ENCODE measurements around the gene CMTM6. TPM values are rescaled to one million over a fixed set of nuclear protein-coding genes. Genes with fewer than 3 reads are reported as not detected.
"Not testable (repeated sequence)": the region's sequence is repeated elsewhere in the genome, so short reads cannot be mapped to it uniquely, and the experiment has no call there.

CMTM6 gene
- total and polyA plus RNA-seq, 7 experiments from 2014 or later = 24.1 to 61.1 (median 38.1) TPM

GRCh38 chr3:32460817-32461496 lies 41.7 kb downstream of the CMTM6 start:
- H3K27ac ChIP-seq (ENCODE audit: low read depth, low read length) = peak overlapping the region; percentile 97
- H3K9me3 ChIP-seq (ENCODE audit: control insufficient read depth in 2 of 3, low read length in 3 of 3); H3K36me3 ChIP-seq (ENCODE audit: control insufficient read depth in 2 of 3, insufficient read depth in 3 of 3, low read length in 3 of 3); H3K9me3 Mint-ChIP-seq; H3K27me3 Mint-ChIP-seq; H3K27ac Mint-ChIP-seq; ATAC-seq; H3K27me3 ChIP-seq (ENCODE audit: control insufficient read depth in 2 of 2, insufficient read depth in 2 of 2, low read length in 2 of 2): not testable (repeated sequence)
- peak overlapping the region in 4 of 10 donors; percentile 46 to 92 (median 88) for H3K4me3 Mint-ChIP-seq
- peaks cover 65 to 69% of the 10 kb centered on the region in 2 donors for H3K4me1 ChIP-seq (ENCODE audit: control insufficient read depth in 2 of 2, insufficient read depth in 2 of 2, low read length in 2 of 2)
- H3K36me3 Mint-ChIP-seq = peaks cover 3 to 14% (median 7%) of the 10 kb centered on the region in 5 donors
- DNase-seq = peak in 1 of 9 donors; percentile 30
- CTCF ChIA-PET = interaction anchor here (0.6 to 3.2 kb wide), 11 partner anchors 8 to 284 kb away, joined by 3 to 14 read pairs (median 4); no protein-coding TSS in a partner anchor
- peak overlapping the region; percentile 34 for H3K4me3 ChIP-seq (ENCODE audit: low read length)
- peaks cover 26 to 45% (median 33%) of the 10 kb centered on the region in 7 donors for H3K4me1 Mint-ChIP-seq
- intact Hi-C loops (cut with micrococcal nuclease) = loop anchor here (1.0 to 2.0 kb wide), 11 partner anchors 7 to 929 kb away; partner anchors contain the start of genes CMTM6 (in 2 of the 2), STT3B (in 2 of the 2) and CMTM8 (in 1 of the 2)
- POLR2A ChIA-PET = interaction anchor here (0.6 to 10.9 kb wide), 20 partner anchors 10 to 284 kb away, joined by 3 to 304 read pairs (median 5); partner anchors contain the start of gene CMTM7

- peaks cover 0 to 5% (median 0%) of the 10 kb centered on the region in 11 donors for H3K9me3 Mint-ChIP-seq
- H3K36me3 Mint-ChIP-seq = peaks cover 4 to 13% (median 9%) of the 10 kb centered on the region in 5 donors
- Histone ChIP-seq H3K4me3 (ENCODE audit: low read length) (peak overlapping the region; percentile 34), H3K9me3 (ENCODE audit: control insufficient read depth in 2 of 3, low read length in 3 of 3) (no peaks in the 10 kb centered on the region), H3K27ac (ENCODE audit: low read depth, low read length) (peak overlapping the region; percentile 97), H3K36me3 (ENCODE audit: control insufficient read depth in 2 of 3, insufficient read depth in 3 of 3, low read length in 3 of 3) (no peaks in the 10 kb centered on the region), H3K4me1 (ENCODE audit: control insufficient read depth in 2 of 2, insufficient read depth in 2 of 2, low read length in 2 of 2) (peaks cover 71 to 77% of the 10 kb centered on the region in 2 donors), H3K27me3 (ENCODE audit: control insufficient read depth in 2 of 2, insufficient read depth in 2 of 2, low read length in 2 of 2) (no peaks in the 10 kb centered on the region)
- H3K4me3 Mint-ChIP-seq = peak overlapping the region in 5 of 10 donors; percentile 25 to 92 (median 87)
- intact Hi-C loops (cut with micrococcal nuclease) = loop anchor here (1.0 to 2.0 kb wide), 11 partner anchors 8 to 928 kb away; partner anchors contain the start of genes CMTM6 (in 2 of the 2), STT3B (in 2 of the 2) and CMTM8 (in 1 of the 2)
- ChIA-PET POLR2A (interaction anchor here (0.6 to 10.9 kb wide), 22 partner anchors 12 to 346 kb away, joined by 3 to 304 read pairs (median 5); partner anchors contain the start of gene CMTM7), CTCF (interaction anchor here (0.6 to 3.2 kb wide), 11 partner anchors 9 to 283 kb away, joined by 3 to 14 read pairs (median 4); no protein-coding TSS in a partner anchor)
- peaks cover 30 to 45% (median 33%) of the 10 kb centered on the region in 7 donors for H3K4me1 Mint-ChIP-seq
- peak; percentile 52 to 95 (median 94) for DNase-seq
- peak; percentile 87 for ATAC-seq
- H3K27ac Mint-ChIP-seq = no peak overlapping the region
- H3K27me3 Mint-ChIP-seq = no peaks in the 10 kb centered on the region
Observed at GRCh38 chr3:32460031-32460749, 42.5 kb downstream of the CMTM6 start.

- peak in 1 of 9 donors; percentile 16 for DNase-seq
- ChIA-PET CTCF (interaction anchor here (1.1 to 3.2 kb wide), 6 partner anchors 10 to 83 kb away, joined by 3 to 12 read pairs (median 4); no protein-coding TSS in a partner anchor), POLR2A (interaction anchor here (0.6 to 10.9 kb wide), 13 partner anchors 11 to 1233 kb away, joined by 3 to 304 read pairs (median 7); partner anchors contain the start of gene CMTM7)
- Mint-ChIP-seq H3K36me3 (peaks cover 11 to 19% (median 15%) of the 10 kb centered on the region in 5 donors), H3K4me1 (peaks cover 36 to 51% (median 40%) of the 10 kb centered on the region in 7 donors), H3K9me3 (peaks cover 0 to 5% (median 0%) of the 10 kb centered on the region in 11 donors), H3K4me3 (peak overlapping the region in 5 of 10 donors; percentile 25 to 92 (median 75)), H3K27ac (no peak overlapping the region), H3K27me3 (no peaks in the 10 kb centered on the region)
- no peak for ATAC-seq
- Histone ChIP-seq H3K4me1 (ENCODE audit: control insufficient read depth in 2 of 2, insufficient read depth in 2 of 2, low read length in 2 of 2) (peaks cover 73 to 84% of the 10 kb centered on the region in 2 donors), H3K9me3 (ENCODE audit: control insufficient read depth in 2 of 3, low read length in 3 of 3) (no peaks in the 10 kb centered on the region), H3K4me3 (ENCODE audit: low read length) (peak overlapping the region; percentile 34), H3K27ac (ENCODE audit: low read depth, low read length) (peak overlapping the region; percentile 97), H3K36me3 (ENCODE audit: control insufficient read depth in 2 of 3, insufficient read depth in 3 of 3, low read length in 3 of 3) (no peaks in the 10 kb centered on the region), H3K27me3 (ENCODE audit: control insufficient read depth in 2 of 2, insufficient read depth in 2 of 2, low read length in 2 of 2) (no peaks in the 10 kb centered on the region)
- intact Hi-C loops (cut with micrococcal nuclease) = no loop called here
Observed at GRCh38 chr3:32459450-32459849, 43.2 kb downstream of the CMTM6 start.

- CTCF ChIA-PET = interaction anchor here (0.6 to 2.3 kb wide), 6 partner anchors 11 to 87 kb away, joined by 3 to 8 read pairs (median 5); no protein-coding TSS in a partner anchor
- peaks cover 0 to 5% (median 0%) of the 10 kb centered on the region in 11 donors for H3K9me3 Mint-ChIP-seq
- ATAC-seq = peak; percentile 82
- H3K4me3 ChIP-seq (ENCODE audit: low read length) = peak overlapping the region; percentile 51
- peak overlapping the region; percentile 97 for H3K27ac ChIP-seq (ENCODE audit: low read depth, low read length)
- peak overlapping the region in 3 of 9 donors; percentile 98 to 100 (median 100) for H3K27ac Mint-ChIP-seq
- no peaks in the 10 kb centered on the region for H3K27me3 ChIP-seq (ENCODE audit: control insufficient read depth in 2 of 2, insufficient read depth in 2 of 2, low read length in 2 of 2)
- no peaks in the 10 kb centered on the region for H3K9me3 ChIP-seq (ENCODE audit: control insufficient read depth in 2 of 3, low read length in 3 of 3)
- peaks cover 13 to 28% (median 22%) of the 10 kb centered on the region in 5 donors for H3K36me3 Mint-ChIP-seq
- no peaks in the 10 kb centered on the region for H3K36me3 ChIP-seq (ENCODE audit: control insufficient read depth in 2 of 3, insufficient read depth in 3 of 3, low read length in 3 of 3)
- POLR2A ChIA-PET = interaction anchor here (0.8 to 11.9 kb wide), 9 partner anchors 10 to 86 kb away, joined by 4 to 304 read pairs (median 5); partner anchors contain the start of gene CMTM7
- H3K4me1 ChIP-seq (ENCODE audit: control insufficient read depth in 2 of 2, insufficient read depth in 2 of 2, low read length in 2 of 2) = peaks cover 71 to 87% of the 10 kb centered on the region in 2 donors
- DNase-seq = peak; percentile 39 to 91 (median 85)
- intact Hi-C loops (cut with micrococcal nuclease) = loop anchor here (1.0 kb wide), 6 partner anchors 10 to 67 kb away; partner anchors contain the start of gene CMTM7 (in 1 of the 2)
- H3K27me3 Mint-ChIP-seq = no peaks in the 10 kb centered on the region
- peaks cover 36 to 55% (median 49%) of the 10 kb centered on the region in 7 donors for H3K4me1 Mint-ChIP-seq
- peak overlapping the region; percentile 70 to 91 (median 83) for H3K4me3 Mint-ChIP-seq
Observed at GRCh38 chr3:32457971-32458471, 44.6 kb downstream of the CMTM6 start.

GRCh38 chr3:32456429-32457130 lies 46.1 kb downstream of the CMTM6 start:
- peaks cover 0 to 5% (median 0%) of the 10 kb centered on the region in 11 donors for H3K9me3 Mint-ChIP-seq
- H3K27ac ChIP-seq (ENCODE audit: low read depth, low read length) = peak overlapping the region; percentile 97
- peak overlapping the region; percentile 41 to 91 (median 68) for H3K4me3 Mint-ChIP-seq
- H3K9me3 ChIP-seq (ENCODE audit: control insufficient read depth in 2 of 3, low read length in 3 of 3) = no peaks in the 10 kb centered on the region
- H3K36me3 Mint-ChIP-seq = peaks cover 13 to 37% (median 25%) of the 10 kb centered on the region in 5 donors
- no peak for ATAC-seq
- peaks cover 64 to 74% of the 10 kb centered on the region in 2 donors for H3K4me1 ChIP-seq (ENCODE audit: control insufficient read depth in 2 of 2, insufficient read depth in 2 of 2, low read length in 2 of 2)
- intact Hi-C loops (cut with micrococcal nuclease) = no loop called here
- peaks cover 36 to 59% (median 50%) of the 10 kb centered on the region in 7 donors for H3K4me1 Mint-ChIP-seq
- CTCF ChIA-PET = interaction anchor here (1.1 to 3.3 kb wide), 6 partner anchors 11 to 41 kb away, joined by 3 to 19 read pairs (median 4); no protein-coding TSS in a partner anchor
- H3K27me3 Mint-ChIP-seq = no peaks in the 10 kb centered on the region
- no peak for DNase-seq
- H3K27me3 ChIP-seq (ENCODE audit: control insufficient read depth in 2 of 2, insufficient read depth in 2 of 2, low read length in 2 of 2) = no peaks in the 10 kb centered on the region
- H3K36me3 ChIP-seq (ENCODE audit: control insufficient read depth in 2 of 3, insufficient read depth in 3 of 3, low read length in 3 of 3) = peaks cover 0 to 12% (median 0%) of the 10 kb centered on the region in 3 experiments
- POLR2A ChIA-PET = interaction anchor here (0.8 to 11.9 kb wide), 13 partner anchors 8 to 79 kb away, joined by 3 to 304 read pairs (median 4); no protein-coding TSS in a partner anchor
- H3K27ac Mint-ChIP-seq = peak overlapping the region in 3 of 9 donors; percentile 94 to 100 (median 98)
- H3K4me3 ChIP-seq (ENCODE audit: low read length) = no peak overlapping the region

Measured in naive thymus-derived CD4-positive, alpha-beta T cell (primary cell).